ENCODE measurements around the gene CDK19.

- TF ChIP-seq CTCF (IDR thresholded peaks at IDR 0.05), result no peak
- TF ChIP-seq POLR2A (IDR thresholded peaks at IDR 0.05), result no peak
Measured at GRCh38 chr6:110812719-110813118, 2.5 kb downstream of the CDK19 start.

Data from right lobe of liver (tissue), 4 donors.